KBM-7 (cell line): ENCODE results near the gene SLC49A3.

Source experiments
- DNase-seq: peaks from one replicate; pipeline ENCODE4 v3.0.0-alpha.2; 2015
- in situ Hi-C: fragments of 300-500 bp; cut with MboI; formaldehyde crosslinking; loops from 2 replicates; pipeline ENCODE4 v1.14.3; 2020; ENCODE audit warnings: low sequenced_read_pairs, low pct_unique_long_range_greater_than_20kb, mixed read lengths

The SLC49A3 gene

GRCh38 chr4:659851-660250 lies 29.1 kb downstream of the SLC49A3 start:
- in situ Hi-C loops: no loop called here
- DNase-seq: no peak

- in situ Hi-C loops: no loop called here
- no peak for DNase-seq
These were observed 30.0 kb downstream of the SLC49A3 start for GRCh38 chr4:658681-659667.

GRCh38 chr4:657834-658667 lies 30.9 kb downstream of the SLC49A3 start:
- in situ Hi-C loops: no loop called here

DNA sequence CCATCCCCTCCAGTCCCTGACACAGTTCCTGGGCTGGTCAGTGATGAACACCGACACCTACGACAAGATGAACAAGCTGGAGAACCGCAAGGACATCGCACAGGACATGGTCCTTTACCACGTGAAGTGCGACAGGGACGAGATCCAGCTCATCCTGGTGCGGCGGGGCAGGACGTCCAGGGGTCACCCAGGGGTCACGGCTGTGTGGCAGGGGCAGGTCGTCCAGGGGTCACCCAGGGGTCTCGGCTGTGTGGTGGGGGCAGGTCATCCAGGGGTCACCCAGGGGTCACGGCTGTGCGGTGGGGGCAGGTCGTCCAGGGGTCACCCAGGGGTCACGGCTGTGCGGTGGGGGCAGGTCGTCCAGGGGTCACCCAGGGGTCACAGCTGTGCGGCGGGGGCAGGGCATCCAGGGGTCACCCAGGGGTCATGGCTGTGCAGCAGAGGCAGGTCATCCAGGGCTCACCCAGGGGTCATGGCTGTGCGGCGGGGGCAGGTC lies 31.6 kb downstream of the SLC49A3 start:
- no peak for DNase-seq
- in situ Hi-C loops: no loop called here

More at GRCh38 chr4:657834-658667, 30.9 kb downstream of the SLC49A3 start:
- no peak for DNase-seq

GRCh38 chr4:656436-657337 lies 32.3 kb downstream of the SLC49A3 start:
- in situ Hi-C loops: no loop called here
- no peak for DNase-seq

DNA sequence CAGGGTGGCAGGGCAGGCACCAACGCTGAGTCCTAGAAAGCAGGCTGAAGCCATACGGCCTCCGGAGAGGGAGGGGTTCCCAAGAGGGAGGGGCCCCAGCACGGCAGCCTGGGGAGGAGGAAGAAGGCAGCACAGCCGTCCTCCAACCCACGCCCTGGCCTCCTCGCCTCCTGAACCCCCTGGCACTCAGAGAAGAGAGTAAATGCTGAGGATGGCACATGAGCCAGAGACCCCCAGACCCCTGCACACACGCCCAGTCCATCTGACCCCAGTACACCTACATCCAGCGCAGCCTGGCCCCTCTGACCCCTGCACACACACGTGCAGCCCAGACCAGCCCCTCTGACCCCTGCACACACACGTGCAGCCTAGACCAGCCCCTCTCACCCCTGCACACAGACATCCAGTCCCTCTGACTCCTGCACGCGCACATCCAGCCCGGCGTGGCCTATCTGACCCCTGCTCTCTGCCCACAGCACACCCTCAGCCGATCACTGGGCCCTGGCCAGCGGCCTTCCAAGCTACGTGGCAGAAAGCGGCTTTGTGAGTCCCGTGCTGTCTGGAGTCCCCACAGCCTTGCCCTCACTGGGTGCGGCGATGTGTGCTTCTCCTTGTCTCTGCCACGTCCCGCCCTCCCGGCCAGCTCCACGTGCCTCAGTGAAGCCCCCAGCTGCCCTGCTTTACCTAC lies 33.3 kb downstream of the SLC49A3 start:
- in situ Hi-C loops: no loop called here
- DNase-seq: no peak

GRCh38 chr4:654871-655463 lies 34.0 kb downstream of the SLC49A3 start:
- DNase-seq: no peak
- in situ Hi-C loops: no loop called here

GRCh38 chr4:654503-654845 lies 34.5 kb downstream of the SLC49A3 start:
- in situ Hi-C loops: no loop called here
- no peak for DNase-seq

DNA sequence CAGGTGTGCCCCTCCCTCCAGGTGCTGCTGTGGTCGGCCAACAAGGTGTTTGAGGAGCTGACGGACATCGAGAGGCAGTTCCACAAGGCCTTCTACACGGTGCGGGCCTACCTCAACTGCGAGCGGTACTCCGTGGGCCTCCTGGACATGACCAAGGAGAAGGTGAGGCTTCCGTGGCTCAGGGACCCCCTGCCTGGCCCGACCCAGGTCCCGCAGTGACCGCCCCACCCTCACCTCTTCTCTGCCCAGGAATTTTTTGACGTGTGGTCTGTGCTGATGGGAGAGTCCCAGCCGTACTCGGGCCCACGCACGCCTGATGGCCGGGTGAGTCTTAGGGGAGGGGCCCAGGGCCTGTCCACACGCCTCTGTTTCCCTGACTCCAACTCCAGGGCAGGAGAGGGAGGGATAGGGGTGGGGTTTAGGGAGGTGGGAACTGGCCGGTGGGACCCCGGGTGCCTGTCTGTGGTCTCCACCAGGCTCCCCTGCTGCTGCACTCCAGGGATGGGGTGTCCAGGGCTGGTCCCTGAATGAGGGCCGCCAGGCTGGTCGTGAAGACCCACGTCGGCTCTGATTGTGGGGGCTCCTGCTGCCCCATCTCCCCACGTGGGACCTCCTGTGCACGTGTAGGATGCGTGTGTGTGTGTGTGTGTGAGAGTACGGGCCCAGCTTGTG lies 35.0 kb downstream of the SLC49A3 start:
- no peak for DNase-seq
- in situ Hi-C loops: no loop called here

DNA sequence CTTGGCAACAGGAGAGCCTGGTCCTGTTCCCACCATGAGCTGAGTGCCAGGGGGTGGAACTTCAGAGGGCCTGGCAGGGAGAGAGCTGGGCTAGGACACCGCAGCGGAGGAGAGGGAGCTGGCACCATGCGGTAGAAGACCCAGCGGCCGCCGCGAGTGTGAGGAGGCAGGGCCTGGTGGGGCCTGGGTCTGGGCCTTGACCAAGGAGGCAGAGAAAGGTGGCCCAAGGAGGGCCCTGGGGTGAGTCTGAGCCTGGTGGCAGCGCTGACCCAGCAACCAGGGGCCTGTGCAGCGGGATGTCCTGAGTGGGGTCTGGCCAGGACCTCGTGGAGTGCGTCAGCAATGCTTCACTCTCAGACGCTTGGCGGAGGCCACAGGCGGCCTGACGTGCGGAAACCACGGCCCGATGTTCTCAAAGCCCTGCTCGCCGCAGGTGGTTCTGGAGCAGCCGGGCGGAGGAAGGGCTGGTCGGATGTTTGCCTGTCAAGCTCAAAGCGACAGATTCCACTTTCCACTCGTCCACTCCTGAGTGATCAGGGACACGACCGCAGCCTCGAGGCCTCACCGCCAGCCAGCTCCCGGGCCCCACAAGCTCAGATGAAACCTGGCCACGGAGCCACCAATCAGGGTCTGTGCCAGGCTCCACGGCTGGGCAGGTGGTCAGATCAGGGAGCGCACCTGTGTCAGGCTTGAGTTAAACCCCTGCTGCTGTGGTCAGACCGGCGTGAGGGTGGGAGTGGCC lies 35.7 kb downstream of the SLC49A3 start:
- DNase-seq: no peak
- in situ Hi-C loops: no loop called here

DNA sequence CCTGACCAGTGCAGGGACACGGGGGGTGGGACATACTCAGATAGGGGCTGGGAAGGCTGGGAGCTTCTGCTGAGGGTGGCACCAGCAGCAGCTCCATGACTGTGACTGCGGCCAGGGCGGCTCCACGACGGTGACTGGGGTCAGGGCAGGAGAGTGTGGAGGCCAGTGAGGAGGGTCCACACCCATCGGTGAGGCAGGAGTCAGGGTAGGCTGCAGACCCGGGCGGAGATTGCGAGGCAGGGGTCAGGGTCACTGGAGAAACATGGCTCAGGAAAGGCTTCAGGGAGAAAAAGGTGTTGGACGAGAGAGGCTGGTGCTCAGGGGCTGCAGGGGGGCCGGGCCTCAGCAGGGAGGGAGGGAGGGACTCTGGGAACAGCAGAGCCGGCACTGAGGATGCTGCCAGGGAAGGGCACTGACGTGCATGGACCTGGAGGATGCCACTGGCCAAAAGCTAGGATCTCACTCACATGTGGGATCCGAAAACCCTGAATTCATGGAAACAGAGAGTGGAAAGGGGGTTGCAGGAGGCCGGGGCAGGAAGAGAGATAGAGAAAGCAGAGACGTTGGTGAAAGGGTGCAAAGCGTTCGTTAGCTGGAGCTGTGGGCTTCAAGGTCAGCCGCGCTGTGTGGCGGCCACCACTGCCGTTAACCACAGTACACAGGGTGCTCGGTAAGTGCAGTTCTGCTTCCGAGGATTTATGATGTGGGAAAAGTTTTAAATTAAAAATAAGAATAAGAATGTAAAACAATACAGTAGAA lies 36.9 kb downstream of the SLC49A3 start:
- DNase-seq: no peak
- in situ Hi-C loops: no loop called here

DNA sequence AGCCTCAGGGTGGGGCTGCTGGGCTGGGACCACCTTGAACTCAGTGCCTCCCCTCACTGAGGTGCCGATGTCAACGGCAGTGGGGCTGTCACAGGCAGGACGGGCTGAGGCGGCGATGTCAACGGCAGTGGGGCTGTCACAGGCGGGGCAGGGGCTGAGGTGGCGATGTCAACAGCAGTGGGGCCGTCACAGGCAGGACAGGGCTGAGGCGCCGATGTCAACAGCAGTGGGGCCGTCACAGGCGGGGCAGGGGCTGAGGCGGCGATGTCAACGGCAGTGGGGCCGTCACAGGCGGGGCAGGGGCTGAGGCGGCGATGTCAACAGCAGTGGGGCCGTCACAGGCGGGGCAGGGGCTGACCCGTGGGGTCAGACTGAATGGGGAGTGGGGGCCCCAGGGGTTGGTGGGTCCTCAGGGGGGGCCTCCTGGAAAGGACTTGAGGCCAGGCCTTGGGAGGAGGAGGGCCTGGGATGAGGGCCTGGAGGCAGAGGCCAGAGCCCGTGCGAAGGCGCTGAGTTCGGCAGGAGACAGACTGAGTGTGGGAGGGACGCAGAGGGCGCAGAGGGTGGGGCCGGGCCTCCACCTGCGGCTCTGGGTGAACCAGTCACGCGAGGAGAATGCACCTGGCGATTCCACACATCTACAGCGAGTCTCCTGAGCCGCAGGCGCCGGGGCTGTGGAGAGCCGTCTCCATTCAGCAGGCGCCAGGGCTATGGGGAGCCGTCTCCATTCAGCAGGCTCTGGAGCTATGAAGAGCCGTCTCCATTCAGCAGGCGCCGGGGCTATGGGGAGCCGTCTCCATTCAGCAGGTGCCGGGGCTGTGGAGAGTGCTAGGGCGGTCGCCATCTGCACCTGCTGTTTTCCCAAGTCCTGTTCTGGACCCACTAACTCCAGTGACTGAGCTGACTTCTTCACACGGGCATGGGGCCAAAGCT lies 37.7 kb downstream of the SLC49A3 start:
- no peak for DNase-seq
- in situ Hi-C loops: no loop called here

DNA sequence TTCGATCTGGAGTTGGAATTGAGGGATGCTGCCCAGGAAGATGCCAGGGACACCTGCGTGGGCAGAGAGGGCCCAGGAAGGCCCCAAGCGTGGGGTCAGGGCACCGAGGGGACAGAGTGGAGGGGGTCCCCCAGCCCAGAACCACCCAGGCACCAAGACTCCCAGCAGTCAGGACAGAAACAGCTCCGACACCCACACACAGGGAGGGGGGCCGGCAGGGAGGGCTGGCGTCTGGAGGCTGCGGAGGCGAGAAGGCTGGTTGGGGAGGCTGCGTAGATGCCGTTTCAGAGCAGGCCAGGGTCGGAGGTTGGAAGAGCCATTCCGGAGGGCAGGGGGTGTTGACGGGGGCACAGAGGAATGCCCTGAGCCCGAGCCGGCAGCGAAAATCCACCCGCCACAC lies 38.5 kb downstream of the SLC49A3 start:
- in situ Hi-C loops: no loop called here
- no peak for DNase-seq

DNA sequence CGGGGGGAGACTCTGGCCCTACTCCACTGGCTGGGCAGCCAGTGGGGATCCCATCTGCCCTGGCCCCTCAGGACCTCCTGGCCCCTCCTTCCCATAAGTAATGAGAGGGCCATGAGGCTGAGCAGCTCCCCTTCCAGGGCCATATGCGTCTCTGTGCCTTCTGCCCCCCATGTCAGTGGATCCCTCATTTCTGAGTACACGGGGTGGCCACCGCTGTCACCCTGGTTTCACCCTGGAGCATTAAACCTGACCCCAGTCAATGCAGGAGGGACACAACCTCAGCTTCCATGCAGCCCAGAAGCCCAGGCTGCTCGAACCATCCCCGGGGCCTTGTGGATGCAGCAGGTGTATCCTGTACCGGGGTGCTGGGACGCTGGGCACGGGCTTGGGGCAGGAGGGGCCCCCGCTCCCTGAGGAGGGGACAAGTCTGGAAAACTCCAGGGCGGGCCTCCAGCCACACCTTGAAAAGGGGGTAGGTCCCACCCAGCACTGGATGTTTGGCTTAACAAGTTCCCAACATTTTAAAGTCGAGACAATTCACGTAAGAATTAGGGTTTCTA lies 39.1 kb downstream of the SLC49A3 start:
- in situ Hi-C loops: no loop called here
- DNase-seq: no peak

- in situ Hi-C loops: no loop called here
- no peak for DNase-seq
These were observed 39.7 kb downstream of the SLC49A3 start for GRCh38 chr4:649293-649625.
